Measurements from ENCODE around the gene GABBR1. TPM values are rescaled to one million over a fixed set of nuclear protein-coding genes. Genes with fewer than 3 reads are reported as not detected.

Gene GABBR1
- total and polyA plus RNA-seq, 2 donors (not counting 3 experiments of a cell fraction or from before 2014, with no cell fraction given) = 43.6 to 50.8 TPM

DNA sequence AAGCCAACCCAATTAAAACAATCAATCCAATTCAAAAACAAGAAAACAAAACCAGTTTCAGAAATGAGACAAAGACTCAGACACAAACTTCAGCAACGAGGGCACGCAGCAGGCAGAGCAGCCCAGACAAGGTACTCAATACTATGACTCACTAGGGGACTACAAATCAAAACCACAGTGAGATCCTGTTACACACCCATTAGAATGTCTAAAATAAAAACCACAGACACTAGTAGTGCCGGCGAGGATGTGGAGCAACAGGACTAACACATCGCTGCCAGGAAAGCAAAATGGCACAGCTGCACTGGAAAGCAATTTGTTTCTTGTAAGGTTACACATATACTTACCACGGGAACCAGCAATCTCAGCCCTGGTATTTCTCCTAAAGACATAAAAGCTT is 116.9 kb downstream of the GABBR1 start:
- Histone ChIP-seq H4K20me1 (replicated peaks; ENCODE audit: control insufficient read depth, extremely low read depth, insufficient read depth, low read length) (no peaks in the 10 kb centered on the region), H3K36me3 (ENCODE audit: control insufficient read depth in 2 of 2, extremely low read depth in 1 of 2, insufficient read depth in 2 of 2, low read length in 2 of 2) (no peaks in the 10 kb centered on the region), H2AFZ (ENCODE audit: low read depth, low read length) (no peak overlapping the region), H3K4me2 (ENCODE audit: insufficient read depth, low read length) (no peak overlapping the region), H3K9me3 (replicated peaks; ENCODE audit: control insufficient read depth, insufficient read depth, low read length) (no peaks in the 10 kb centered on the region), H3K27me3 (ENCODE audit: control insufficient read depth in 2 of 2, insufficient read depth in 2 of 2, low read length in 2 of 2) (no peaks in the 10 kb centered on the region), H3K27ac (ENCODE audit: insufficient read depth, low read depth, low read length) (no peak overlapping the region), H3K4me1 (ENCODE audit: control insufficient read depth, extremely low read depth, insufficient read depth, low read length) (no peaks in the 10 kb centered on the region), H3K9me1 (replicated peaks; ENCODE audit: control insufficient read depth, extremely low read depth, insufficient read depth, low read length) (no peaks in the 10 kb centered on the region), H3K9ac (replicated peaks; ENCODE audit: extremely low read depth, insufficient read depth, low read length) (no peak overlapping the region), H3K79me2 (ENCODE audit: control insufficient read depth, insufficient read depth, low read length) (no peaks in the 10 kb centered on the region), H3K4me3 (replicated peaks in 1 of 3; ENCODE audit: insufficient read depth in 1 of 3, low read depth in 1 of 3, low read length in 3 of 3) (no peak overlapping the region)
- DNase-seq (ENCODE audit: low read depth, low spot score) = no peak
- intact Hi-C loops (cut with micrococcal nuclease) (no loop called here), dilution Hi-C loops (cut with MboI; ENCODE audit: extremely low pct_ligation_motif_present, low sequenced_read_pairs) (no loop called here)
- TF ChIP-seq EZH2 (IDR thresholded peaks at IDR 0.05; ENCODE audit: borderline replicate concordance, low read depth, low read length, severe bottlenecking) (no peak), MYC (IDR thresholded peaks at IDR 0.05; ENCODE audit: low read depth, low read length) (no peak), POLR2A (IDR thresholded peaks at IDR 0.05; ENCODE audit: low read depth, low read length) (no peak)
- TF ChIP-seq, protein P1, sequence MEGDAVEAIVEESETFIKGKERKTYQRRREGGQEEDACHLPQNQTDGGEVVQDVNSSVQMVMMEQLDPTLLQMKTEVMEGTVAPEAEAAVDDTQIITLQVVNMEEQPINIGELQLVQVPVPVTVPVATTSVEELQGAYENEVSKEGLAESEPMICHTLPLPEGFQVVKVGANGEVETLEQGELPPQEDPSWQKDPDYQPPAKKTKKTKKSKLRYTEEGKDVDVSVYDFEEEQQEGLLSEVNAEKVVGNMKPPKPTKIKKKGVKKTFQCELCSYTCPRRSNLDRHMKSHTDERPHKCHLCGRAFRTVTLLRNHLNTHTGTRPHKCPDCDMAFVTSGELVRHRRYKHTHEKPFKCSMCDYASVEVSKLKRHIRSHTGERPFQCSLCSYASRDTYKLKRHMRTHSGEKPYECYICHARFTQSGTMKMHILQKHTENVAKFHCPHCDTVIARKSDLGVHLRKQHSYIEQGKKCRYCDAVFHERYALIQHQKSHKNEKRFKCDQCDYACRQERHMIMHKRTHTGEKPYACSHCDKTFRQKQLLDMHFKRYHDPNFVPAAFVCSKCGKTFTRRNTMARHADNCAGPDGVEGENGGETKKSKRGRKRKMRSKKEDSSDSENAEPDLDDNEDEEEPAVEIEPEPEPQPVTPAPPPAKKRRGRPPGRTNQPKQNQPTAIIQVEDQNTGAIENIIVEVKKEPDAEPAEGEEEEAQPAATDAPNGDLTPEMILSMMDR (IDR thresholded peaks at IDR 0.05; ENCODE audit: extremely low read depth in 1 of 2, insufficient read depth in 1 of 2, low read depth in 1 of 2, low read length in 2 of 2) = no peak
- BruUV-seq (replicated peaks) = no TSS peak
- ChIA-PET CTCF (no interaction called here), POLR2A (no interaction called here)
- FAIRE-seq = no peak

DNA sequence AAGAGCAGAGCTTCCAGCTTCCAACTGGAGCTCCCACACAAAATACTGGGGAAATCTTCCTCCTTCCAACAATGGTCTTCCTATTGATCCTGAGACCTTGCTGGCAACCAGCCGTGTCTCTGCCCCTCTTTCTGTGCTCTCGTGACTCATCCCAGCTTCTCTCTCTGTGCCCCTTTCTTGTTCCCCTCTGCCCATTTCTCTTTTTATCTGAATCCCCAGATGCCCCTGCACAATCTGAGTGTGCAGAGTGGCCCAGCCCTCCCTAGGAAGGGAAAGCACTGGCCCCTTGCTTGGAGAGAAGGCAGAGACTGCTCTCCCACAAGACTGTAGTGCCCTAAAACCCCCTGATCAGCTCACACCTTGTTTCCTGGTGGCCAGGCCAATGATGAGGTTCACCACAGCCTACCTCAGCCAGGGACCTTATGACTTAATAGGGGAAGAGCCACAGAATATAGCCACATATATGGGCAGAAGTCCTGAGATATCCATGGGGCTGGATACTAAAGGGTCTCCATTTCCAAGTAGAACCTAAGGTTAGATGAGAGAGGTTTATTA is 122.2 kb downstream of the GABBR1 start:
- no peak for DNase-seq (ENCODE audit: low read depth, low spot score)
- H2AFZ ChIP-seq (ENCODE audit: low read depth, low read length) = no peak overlapping the region
- FAIRE-seq = no peak
- no peaks in the 10 kb centered on the region for H3K36me3 ChIP-seq (ENCODE audit: control insufficient read depth in 2 of 2, extremely low read depth in 1 of 2, insufficient read depth in 2 of 2, low read length in 2 of 2)
- dilution Hi-C loops (cut with MboI; ENCODE audit: extremely low pct_ligation_motif_present, low sequenced_read_pairs) = no loop called here
- H3K4me3 ChIP-seq (replicated peaks in 1 of 3; ENCODE audit: insufficient read depth in 1 of 3, low read depth in 1 of 3, low read length in 3 of 3) = no peak overlapping the region
- POLR2A ChIA-PET = no interaction called here
- H3K27ac ChIP-seq (ENCODE audit: insufficient read depth, low read depth, low read length) = no peak overlapping the region
- TF ChIP-seq, protein P2, sequence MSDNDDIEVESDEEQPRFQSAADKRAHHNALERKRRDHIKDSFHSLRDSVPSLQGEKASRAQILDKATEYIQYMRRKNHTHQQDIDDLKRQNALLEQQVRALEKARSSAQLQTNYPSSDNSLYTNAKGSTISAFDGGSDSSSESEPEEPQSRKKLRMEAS (IDR thresholded peaks at IDR 0.05; ENCODE audit: insufficient read depth, insufficient read length) = no peak
- TF ChIP-seq MYC (IDR thresholded peaks at IDR 0.05; ENCODE audit: low read depth, low read length) = no peak
- TF ChIP-seq FOS (IDR thresholded peaks at IDR 0.05; ENCODE audit: borderline replicate concordance, insufficient read depth, low read length) = no peak
- no peaks in the 10 kb centered on the region for H3K79me2 ChIP-seq (ENCODE audit: control insufficient read depth, insufficient read depth, low read length)
- CTCF ChIA-PET = no interaction called here
- no peaks in the 10 kb centered on the region for H3K9me1 ChIP-seq (replicated peaks; ENCODE audit: control insufficient read depth, extremely low read depth, insufficient read depth, low read length)
- no peaks in the 10 kb centered on the region for H4K20me1 ChIP-seq (replicated peaks; ENCODE audit: control insufficient read depth, extremely low read depth, insufficient read depth, low read length)
- H3K9me3 ChIP-seq (replicated peaks; ENCODE audit: control insufficient read depth, insufficient read depth, low read length) = no peaks in the 10 kb centered on the region
- no peak overlapping the region for H3K4me2 ChIP-seq (ENCODE audit: insufficient read depth, low read length)
- H3K4me1 ChIP-seq (ENCODE audit: control insufficient read depth, extremely low read depth, insufficient read depth, low read length) = no peaks in the 10 kb centered on the region
- no peaks in the 10 kb centered on the region for H3K27me3 ChIP-seq (ENCODE audit: control insufficient read depth in 2 of 2, insufficient read depth in 2 of 2, low read length in 2 of 2)
- intact Hi-C loops (cut with micrococcal nuclease) = no loop called here
- no peak overlapping the region for H3K9ac ChIP-seq (replicated peaks; ENCODE audit: extremely low read depth, insufficient read depth, low read length)
- BruUV-seq (replicated peaks) = no TSS peak

All from endothelial cell of umbilical vein (primary cell).